ENCODE measurements around the gene SNRNP48.

SNRNP48 gene

GRCh38 chr6:7650878-7651277, 60.9 kb downstream of the SNRNP48 start:
- ChIA-PET POLR2A (no interaction called here), CTCF (interaction anchor here (1.9 kb wide), 1 partner anchor 13 kb away, joined by 4 read pairs; no protein-coding TSS in a partner anchor)
- no peak for TF ChIP-seq CTCF (IDR thresholded peaks at IDR 0.05; ENCODE audit: control extremely low read depth, extremely low read depth, low read depth, missing control alignments)
- no peak for DNase-seq (ENCODE audit: extremely low spot score)

- no peak for DNase-seq (ENCODE audit: extremely low spot score)
- TF ChIP-seq CTCF (IDR thresholded peaks at IDR 0.05; ENCODE audit: control extremely low read depth, extremely low read depth, low read depth, missing control alignments) = no peak
- CTCF ChIA-PET = interaction anchor here (1.2 to 1.3 kb wide), 2 partner anchors 9 to 70 kb away, joined by 3 read pairs; no protein-coding TSS in a partner anchor
- POLR2A ChIA-PET = no interaction called here
Observed at GRCh38 chr6:7652957-7653356, 63.0 kb downstream of the SNRNP48 start.

- ChIA-PET POLR2A (no interaction called here), CTCF (interaction anchor here (2.1 kb wide), 1 partner anchor 14 kb away, joined by 5 read pairs; no protein-coding TSS in a partner anchor)
- no peak for TF ChIP-seq CTCF (IDR thresholded peaks at IDR 0.05; ENCODE audit: control extremely low read depth, extremely low read depth, low read depth, missing control alignments)
- DNase-seq (ENCODE audit: extremely low spot score) = no peak
Observed at GRCh38 chr6:7656355-7656754, 66.4 kb downstream of the SNRNP48 start.

- TF ChIP-seq CTCF (IDR thresholded peaks at IDR 0.05; ENCODE audit: control extremely low read depth, extremely low read depth, low read depth, missing control alignments) = no peak
- POLR2A ChIA-PET = no interaction called here
- CTCF ChIA-PET = no interaction called here
- DNase-seq (ENCODE audit: extremely low spot score) = no peak
Observed at GRCh38 chr6:7658543-7658942, 68.5 kb downstream of the SNRNP48 start.

- ChIA-PET POLR2A (no interaction called here), CTCF (interaction anchor here (0.8 kb wide), 1 partner anchor 8 kb away, joined by 3 read pairs; no protein-coding TSS in a partner anchor)
- no peak for TF ChIP-seq CTCF (IDR thresholded peaks at IDR 0.05; ENCODE audit: control extremely low read depth, extremely low read depth, low read depth, missing control alignments)
- no peak for DNase-seq (ENCODE audit: extremely low spot score)
Observed at GRCh38 chr6:7661364-7661763, 71.4 kb downstream of the SNRNP48 start.
